Muscle of back (tissue), 10 donors: Measurements from ENCODE around the gene NPS. TPM values are rescaled to one million over a fixed set of nuclear protein-coding genes. Genes with fewer than 3 reads are reported as not detected.

Experiments used
- polyA plus RNA-seq, 10 donors: library from polyadenylated mRNA; unstranded; fragments of 120-200 nt; gene quantifications; one replicate each; pipeline ENCODE4 v1.2.1, GENCODE V29; 2013; ENCODE audit not compliant: insufficient read length in 10 of 10

The NPS gene
- polyA plus RNA-seq, 10 donors: 1.4 TPM; not detected in 9

Other genes with a start within 250 kb of the NPS start
- gene FOXI2, start 187.9 kb downstream of the NPS start, polyA plus RNA-seq: under 1 TPM; 0.20 to 0.50 (median 0.25) TPM